MV-4-11 (cell line): Measurements from ENCODE around the gene RNF180.

Experiments
- DNase-seq: peaks from one replicate; lab custom pipeline; 2025; lab: John Stamatoyannopoulos, UW

The RNF180 gene, protein sequence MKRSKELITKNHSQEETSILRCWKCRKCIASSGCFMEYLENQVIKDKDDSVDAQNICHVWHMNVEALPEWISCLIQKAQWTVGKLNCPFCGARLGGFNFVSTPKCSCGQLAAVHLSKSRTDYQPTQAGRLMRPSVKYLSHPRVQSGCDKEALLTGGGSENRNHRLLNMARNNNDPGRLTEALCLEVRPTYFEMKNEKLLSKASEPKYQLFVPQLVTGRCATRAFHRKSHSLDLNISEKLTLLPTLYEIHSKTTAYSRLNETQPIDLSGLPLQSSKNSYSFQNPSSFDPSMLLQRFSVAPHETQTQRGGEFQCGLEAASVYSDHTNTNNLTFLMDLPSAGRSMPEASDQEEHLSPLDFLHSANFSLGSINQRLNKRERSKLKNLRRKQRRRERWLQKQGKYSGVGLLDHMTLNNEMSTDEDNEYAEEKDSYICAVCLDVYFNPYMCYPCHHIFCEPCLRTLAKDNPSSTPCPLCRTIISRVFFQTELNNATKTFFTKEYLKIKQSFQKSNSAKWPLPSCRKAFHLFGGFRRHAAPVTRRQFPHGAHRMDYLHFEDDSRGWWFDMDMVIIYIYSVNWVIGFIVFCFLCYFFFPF

DNA sequence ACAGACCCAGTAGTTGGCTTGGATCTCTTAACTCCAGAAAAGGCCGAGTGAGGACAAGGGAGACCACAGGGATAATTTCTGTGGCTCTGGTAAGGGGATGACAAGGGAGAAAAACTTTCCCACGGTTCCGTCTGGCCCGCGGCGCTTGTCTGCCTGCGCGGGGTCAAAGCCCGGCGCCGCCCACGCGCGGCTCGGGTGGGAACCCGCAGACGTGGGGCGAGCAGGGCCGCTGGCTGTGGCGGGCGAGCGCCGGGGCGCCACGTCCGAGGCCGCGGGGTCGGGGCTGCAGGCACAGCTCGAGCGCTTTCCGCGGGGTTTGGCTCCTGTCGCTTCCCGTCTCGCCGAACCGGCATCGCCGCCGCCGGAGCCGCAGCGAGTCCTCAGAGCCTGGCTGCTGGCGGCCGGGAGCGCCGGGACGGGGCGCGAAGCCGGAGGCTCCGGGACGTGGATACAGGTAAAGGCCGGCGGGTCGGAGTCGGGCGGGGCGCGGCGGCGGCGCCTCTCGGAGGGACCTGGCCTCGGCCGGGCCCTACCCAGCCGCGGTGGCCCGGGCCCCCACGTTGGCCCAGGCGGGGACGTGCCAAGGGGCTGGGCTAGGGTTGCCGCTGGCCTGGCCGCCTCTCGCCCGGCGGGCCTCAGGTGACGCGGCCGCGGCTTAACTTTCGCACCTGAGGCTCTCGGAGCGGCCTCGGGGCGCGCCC lies at the start of gene RNF180:
Gene RNF180 (plus strand): TSS at position 344 of the 701 bp plus-strand sequence. CDS start 34,965 bp downstream, outside the sequence.
- DNase-seq, result no peak

DNA sequence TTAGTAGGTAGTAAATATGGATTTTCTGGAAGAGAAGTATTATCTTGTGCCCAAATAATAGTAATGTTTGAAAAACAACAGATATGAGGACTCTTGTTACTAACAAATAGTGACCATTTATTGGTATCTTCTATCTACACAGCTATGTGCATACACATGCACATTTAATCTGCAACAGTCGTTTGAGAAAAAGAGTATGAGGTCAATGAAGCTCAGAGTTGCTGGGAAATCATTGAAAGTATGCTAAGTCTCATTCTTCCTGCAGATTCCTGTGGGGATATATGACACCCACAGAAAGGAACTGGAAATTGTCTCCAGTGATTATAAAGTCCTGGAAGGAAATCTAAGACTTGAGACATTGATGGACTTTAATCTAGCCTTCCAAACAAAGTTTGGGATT lies 40.1 kb upstream of the RNF180 start:
- DNase-seq, result no peak

DNA sequence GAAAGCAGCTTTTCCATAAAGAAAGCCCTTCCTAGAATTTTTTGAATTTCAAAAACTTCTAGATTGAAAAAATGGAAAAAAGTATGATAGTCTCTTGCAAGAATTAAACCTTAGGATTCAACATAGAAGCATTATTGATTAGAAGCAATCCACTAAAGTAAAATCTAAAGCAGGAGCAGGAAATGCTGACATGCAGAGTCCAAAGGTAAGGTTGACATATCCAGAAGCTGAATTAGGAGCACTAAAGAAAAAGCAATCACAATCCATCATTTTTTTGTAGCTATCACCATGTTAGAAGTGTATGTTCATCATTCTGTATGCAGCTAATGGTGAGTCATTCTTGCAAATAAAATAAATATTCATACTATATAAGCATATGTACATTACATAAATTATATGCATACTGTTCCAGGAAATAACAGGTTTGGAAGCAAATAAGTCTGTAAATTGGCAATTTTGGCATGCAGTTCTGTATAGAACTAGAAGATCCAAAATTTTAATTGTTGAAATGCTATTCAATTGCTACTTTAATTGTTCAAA lies 39.4 kb upstream of the RNF180 start:
- no peak for DNase-seq

DNA sequence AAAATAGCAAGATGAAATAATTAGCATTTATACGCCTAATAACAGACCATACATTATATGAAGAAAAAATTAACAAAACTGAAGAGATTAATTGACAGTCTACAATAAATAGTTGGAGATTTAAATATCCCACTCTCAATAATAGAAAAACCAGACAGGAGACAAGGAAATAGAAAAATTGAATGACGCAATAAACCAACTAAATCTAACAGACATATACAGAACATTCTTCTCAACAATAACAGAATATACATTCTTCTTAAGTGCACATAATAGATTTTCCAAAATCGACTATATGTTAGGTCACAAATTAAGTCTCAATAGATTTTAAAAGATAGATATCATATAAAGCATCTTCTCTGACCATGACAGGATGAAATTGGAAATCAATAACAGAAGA lies 25.6 kb upstream of the RNF180 start:
- DNase-seq, result no peak

DNA sequence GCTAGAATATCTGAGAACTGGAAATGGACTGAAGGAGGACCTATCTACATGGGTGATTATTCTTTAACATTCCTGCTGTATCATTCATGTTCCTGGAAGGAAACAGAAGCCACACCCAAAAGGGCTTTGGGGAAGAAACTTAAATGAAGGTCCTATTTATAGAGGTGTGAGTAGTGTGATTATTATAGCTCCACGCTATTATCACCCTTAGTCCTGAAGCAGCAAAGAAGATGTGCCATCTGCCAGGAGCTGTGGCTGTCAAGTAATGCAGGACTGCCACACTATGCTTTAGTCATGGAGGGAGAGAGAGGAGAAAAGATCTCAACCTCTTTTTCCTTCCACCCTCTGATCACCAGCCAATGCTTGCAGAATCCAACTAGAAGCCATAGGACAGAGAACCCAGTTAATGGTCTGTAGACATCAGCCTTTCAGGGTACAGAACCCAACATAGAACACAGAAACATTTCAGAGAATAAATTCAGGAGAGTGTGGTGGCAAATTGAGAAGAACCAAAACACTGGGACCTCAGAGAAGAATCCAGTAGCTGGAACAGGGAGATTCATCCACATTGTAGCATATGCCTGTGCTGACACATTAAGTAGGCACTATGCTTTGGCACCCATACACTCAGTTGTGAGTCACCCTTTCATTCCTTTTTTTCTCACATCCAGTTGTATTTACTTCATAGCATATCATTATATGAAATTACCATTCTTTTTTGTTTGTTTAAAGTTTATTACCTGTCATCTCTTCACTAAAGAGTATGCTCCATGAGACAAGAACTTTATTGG lies 21.0 kb upstream of the RNF180 start:
- DNase-seq, result no peak

DNA sequence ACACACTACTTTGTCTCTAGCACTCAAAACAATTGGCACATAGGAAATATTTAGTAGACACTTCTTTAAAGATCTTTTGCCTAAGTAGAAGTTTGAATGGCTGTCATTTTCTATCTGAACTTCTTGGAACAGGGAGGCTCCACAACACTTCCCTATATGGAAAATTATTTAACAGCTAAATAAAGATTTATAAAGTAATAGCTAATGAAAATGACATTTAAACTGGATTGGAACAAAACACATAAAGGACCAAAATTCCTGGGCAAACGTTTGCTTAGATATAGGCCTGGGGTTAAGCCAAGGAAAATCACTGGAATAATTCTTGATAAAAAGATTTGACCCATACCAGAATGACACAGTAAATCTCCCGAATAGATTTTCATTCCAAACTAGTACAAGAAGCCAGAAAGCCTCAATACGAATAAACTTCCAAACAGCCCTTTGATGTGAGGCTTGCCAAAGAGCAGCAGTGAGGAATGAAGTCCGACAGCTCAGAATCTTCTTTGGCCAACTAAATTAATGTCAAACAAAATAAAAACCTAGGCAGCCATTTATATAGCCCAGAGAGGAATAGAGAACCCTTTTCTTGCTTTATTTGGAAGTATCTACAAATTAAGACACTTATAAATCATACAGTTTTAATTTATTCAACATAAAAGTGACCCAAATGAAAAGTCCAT lies 20.3 kb upstream of the RNF180 start:
- no peak for DNase-seq

DNA sequence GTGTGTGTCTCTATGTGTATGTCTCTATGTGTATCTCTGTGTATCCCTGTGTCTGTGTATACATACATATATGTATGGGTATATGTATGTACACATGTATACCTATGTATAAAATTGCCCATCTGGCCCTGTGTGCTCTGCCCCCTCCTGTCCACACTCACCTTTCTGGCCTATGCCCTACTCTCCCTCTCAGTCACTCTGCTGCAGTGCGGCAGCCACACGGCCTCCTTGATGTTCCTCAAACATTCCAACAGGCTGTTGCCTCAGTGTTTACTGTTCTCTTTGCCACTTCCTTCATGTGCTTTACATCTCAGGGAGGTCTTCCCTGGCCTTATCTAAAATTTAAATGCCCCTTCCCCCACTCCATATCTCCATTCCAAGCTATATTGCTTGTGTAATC lies 18.3 kb upstream of the RNF180 start:
- DNase-seq, result no peak

DNA sequence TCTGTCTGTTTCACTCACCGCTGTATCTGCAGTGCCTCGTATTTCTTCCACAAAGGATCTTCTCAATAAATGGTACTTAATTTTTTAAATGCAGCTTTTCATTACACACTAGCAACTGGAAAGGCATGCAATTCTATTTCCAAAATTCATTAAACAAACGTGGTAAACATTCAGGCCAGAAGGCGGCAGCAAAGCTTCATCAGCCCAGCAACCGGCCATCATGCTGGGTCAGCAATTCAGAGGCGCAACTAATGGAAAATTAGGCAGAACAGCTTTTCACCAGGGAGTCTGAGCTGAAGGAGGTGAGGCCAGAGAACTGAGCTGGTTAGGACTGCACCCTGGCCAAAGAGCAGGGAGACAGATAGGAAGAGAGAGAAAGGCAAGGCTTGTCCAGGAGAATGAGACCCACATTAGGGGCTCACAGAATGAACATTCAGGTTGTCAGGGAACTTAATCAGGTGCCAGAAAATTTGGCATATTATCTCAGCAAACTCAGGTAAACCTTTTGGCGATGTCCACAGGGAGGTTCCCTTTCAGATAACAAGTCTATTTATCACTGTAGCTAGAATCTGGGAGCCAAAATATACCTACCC lies 17.7 kb upstream of the RNF180 start:
- no peak for DNase-seq

DNA sequence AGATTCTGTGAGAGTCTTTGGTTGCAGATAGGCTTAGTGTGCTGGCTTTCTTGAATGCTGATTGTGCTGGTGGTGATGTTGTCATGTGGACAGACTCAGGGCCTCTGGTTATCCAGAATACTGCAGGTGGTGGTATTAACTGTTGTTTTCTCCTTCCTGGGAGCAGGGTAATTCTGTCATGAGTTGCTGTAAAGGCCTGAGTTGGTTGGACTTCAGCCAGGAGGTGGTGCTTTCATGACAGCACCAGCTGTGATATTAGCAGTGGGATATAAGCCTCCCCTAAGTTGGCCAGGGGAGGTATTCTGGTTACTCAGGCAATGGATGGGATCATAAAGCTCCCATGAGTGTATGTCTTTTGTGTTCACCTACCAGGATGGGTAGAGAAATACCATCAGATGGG lies 16.4 kb upstream of the RNF180 start:
- no peak for DNase-seq

DNA sequence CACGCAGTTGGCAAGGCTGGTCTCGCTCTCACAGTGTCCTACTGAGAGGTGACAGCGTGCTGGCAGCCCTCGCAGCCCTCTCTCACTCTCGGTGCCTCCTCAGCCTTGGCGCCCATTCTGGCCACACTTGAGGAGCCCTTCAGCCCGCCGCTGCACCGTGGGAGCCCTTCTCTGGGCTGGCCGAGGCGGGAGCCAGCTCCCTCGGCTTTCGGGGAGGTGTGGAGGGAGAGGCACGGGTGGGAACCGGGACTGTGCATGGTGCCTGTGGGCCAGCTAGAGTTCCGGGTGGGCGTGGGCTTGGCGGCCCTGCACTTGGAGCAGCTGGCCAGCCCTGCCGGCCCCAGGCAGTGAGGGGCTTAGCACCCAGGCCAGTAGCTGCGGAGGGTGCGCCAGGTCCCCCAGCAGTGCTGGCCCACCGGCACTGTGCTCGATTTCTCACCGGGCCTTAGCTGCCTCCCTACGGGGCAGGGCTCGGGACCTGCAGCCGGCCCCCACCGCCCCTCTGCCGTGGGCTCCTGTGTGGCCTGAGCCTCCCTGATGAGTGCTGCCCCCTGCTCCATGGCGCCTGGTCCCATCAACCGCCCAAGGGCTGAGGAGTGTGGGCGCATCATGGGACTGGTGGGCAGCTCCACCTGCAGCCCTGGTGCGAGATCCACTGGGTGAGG lies 15.7 kb upstream of the RNF180 start:
- DNase-seq, result no peak

DNA sequence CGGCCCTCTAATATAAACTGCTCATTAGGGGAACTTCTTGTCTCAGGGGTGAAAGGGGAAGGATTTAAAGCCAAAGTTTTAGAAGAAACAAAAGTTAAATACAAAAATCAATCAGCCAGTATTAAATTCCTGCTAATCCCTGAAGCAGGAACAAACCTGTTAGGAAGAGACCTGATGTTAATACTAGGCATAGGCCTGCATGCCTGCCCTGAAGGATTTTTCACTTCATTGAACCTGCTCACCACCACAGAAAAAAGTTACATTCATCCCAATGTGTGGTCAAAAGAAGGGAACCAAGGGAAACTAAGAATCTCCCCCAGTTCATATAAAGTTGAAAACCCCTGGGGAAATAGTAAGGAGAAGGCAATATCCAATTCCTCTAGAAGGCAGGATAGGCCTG lies 9.4 kb upstream of the RNF180 start:
- no peak for DNase-seq

DNA sequence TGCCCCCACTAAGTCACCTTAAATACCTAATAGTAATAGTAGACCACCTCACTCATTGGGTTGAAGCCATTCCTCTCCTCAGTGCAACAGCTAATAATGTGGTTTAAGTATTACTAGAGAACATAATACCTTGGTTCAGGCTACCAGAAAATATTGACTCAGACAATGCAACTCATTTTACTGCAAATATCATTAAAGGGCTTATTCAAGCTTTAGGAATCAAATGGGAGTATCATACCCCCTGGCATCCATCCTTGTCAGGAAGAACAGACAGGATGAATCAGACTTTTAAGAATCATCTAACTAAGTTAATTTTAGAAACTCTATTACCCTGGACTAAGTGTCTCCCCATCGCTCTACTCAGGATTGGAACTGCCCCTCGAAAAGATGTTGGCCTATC lies 6.8 kb upstream of the RNF180 start:
- DNase-seq, result no peak

DNA sequence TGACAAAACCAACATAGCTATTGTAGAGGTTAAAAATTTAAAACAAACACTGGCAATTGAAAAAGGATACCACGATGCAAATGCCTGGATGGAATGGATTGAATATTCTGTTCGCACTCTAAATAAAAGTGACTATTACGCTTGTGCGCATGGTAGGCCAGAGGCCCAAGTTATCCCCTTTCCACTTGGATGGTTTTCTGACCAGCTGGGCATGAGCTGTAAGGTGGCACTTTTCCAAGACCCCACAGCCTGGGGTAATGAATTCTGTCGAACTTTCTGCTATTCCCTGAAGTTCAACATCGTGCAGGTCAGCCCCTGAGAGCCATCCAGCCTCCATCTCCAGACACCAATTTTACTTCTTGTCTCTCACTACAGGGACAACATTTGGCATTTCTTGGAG lies 5.4 kb upstream of the RNF180 start:
- DNase-seq, result no peak

DNA sequence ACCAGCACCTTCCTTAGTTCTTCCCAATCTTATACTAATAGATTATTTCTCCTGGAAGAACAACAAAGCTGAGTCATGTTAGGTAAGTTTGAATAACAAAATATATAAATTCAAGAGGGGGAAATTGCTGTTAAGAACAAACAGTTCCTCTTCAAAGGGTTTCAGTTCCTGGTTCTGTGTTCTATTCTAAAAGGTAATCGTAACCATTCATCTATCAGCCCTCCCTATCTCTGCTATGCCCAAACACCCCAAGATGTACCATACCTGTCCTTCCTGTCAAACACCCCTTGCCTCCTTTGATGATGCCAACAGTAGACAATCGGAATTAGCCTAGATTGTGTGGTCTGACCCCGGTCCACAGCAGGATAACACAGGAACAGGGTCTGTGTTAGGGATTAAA lies 4.2 kb upstream of the RNF180 start:
- DNase-seq, result peak; percentile 29

DNA sequence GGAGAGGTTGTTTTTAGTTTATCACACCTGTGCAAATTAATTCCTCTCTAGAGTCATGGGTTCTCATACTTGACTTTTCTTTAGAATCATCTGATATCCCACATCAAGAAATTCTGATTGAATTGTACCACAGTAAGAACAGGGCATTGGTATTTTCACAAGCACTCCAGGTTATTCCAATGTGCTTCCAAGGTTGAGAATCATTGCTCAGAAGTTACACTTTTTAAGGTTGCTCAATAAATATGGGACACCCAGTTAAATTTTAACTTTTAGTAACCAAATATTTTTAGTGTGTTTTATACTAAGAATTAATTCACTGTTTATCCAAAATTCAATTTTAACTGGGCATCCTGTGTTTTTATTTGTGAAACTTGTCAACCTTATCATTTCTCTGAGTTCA lies 2.5 kb upstream of the RNF180 start:
- no peak for DNase-seq

DNA sequence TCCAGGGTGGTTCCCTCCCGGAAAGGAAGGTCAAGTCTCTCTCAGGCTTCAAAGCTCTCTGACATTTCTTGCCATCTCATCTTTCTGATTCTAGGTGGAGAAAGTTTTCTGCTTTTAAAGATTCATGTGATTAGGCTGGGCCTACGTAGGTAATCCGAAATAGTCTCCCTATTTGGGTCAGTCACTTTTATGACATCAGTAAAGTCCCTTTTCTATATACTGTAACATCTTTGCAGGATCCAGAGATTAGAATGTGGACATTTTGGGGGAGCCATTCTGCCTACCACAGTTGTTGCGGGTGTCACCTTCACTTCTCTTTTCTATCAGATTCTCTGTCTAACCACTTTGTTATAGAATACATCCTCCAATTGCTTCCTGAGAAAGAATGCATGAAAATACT lies 1.9 kb upstream of the RNF180 start:
- no peak for DNase-seq

DNA sequence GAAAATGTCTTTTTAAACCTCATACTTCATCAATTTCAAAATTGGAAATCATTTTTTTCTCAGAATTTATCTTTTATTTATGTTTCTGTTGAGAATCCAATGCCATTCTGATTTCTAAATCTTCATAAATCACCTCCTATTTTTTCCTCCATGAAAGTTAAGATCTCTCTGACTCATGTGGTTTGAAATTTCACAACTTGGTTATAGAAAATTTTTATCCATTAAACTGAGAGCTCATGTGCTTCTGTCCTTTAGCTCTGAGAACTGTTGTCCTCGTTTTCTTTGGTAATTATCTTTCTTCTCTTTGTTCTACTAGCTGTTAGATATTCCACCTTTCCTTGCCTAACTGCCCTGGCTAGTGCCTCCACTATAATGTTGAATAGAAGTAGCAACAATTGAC lies 1.5 kb upstream of the RNF180 start:
- DNase-seq, result no peak

DNA sequence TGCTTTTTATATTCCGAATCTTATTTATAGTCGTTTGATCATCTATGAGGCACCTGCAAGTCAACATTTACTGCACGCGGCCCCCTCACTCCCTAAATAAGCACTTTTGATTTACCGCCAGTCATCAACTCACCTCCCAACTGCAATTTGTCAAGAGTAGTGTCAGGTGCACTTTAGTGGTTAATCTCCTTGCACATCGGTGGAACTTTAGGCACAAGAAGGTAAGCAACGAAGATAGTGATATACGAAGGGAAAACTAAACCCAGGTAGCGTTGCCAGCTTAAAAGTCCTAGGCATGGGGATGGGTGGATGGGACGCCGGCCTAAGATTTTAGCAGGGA lies 513 bp upstream of the RNF180 start:
- no peak for DNase-seq

DNA sequence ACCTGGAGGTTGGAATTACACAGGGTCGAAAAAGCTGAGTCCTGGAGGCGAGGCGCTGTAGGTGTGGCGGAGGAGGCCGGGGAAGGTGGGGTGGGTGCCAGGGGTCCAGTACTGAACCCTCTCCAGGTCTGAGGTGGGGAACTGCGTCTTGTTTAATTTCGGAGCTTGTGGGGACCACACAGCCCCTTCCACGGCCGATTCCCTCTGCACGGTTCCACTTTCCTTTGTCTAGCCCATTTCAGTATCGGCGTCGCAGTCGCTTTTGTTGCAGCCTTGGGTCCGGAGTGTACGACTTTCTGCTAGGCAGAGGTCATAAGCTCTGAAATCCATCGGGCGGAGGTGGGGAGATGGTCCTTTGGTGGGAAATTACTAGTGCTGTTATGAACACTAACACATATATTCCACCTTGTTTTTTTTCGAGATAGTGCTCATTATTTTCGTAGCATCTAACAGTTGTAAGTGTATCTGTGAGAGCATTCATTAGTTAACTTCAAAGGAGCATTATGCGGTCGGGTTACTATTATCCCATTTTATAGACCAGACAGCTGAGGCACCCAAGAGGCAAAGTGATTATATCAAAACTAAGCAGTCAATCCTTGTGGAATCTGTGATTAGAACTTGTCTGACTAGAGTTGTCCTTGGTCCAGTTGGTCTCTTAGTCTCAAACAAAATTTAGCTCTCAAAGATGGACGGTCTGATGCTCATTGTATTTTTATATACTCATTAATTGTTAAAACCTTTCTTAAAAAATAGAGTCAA lies 737 bp downstream of the RNF180 start:
- no peak for DNase-seq

DNA sequence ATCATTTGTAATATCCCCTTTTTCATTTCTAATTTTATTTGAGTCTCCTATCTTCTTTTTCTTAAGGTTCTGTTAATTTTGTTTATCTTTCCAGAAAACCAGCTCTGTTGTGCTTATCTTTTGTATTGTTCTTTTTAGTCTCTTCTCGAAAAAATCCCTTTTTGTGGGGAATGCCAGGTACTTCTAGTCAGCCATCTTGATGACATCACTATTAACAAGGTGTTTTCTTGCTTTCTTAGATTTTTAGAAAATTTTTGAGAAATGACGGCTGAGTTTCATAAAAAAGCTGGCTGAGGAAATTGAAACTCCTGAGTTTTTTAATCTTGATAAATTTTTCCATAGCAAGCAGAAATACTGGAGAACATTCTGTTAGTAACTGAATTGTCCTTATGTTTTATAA lies 10.7 kb downstream of the RNF180 start:
- no peak for DNase-seq
